HG03521 (cell line): Measurements from ENCODE around the gene RBM17.
"Not testable (repeated sequence)": the region's sequence is repeated elsewhere in the genome, so short reads cannot be mapped to it uniquely, and the experiment has no call there.

Experiments used
- ATAC-seq: cut with Tn5 transposase; IDR thresholded peaks from one replicate; pipeline ENCODE4 v1.9.1; 2021; ENCODE audit warnings: mild to moderate bottlenecking, moderate library complexity; ENCODE audit not compliant: unreplicated experiment

The RBM17 gene, protein sequence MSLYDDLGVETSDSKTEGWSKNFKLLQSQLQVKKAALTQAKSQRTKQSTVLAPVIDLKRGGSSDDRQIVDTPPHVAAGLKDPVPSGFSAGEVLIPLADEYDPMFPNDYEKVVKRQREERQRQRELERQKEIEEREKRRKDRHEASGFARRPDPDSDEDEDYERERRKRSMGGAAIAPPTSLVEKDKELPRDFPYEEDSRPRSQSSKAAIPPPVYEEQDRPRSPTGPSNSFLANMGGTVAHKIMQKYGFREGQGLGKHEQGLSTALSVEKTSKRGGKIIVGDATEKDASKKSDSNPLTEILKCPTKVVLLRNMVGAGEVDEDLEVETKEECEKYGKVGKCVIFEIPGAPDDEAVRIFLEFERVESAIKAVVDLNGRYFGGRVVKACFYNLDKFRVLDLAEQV

DNA sequence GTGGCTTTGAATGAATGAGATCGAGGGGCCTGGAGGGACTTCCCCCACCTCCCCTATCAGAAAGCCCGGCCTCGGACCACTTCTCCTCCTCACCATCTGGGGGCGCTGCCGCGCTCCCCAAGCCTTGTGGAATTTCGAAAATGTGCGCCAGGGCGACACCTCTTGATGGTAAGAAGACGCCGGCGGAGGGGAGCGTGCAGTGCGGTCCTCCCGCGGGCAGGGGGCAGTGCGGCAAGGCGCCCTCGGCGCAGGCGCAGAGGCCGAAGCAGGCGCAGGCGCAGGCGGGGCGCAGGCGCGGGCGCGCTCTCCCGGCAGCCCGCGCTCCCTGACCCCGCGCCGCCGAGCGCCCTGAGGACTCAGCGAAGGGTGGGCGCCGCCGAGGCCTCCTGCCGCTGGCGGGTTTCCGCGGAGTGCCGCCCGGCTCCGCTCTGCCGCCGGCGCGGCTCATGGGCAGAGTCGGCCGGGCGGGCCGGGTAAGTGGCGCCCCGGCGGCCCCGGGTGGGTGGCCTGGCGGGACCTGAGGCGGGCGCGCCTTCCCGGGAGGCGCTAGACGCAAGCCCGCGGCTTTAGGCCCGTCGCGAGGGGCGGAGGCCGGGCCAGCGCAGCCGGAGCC lies at the start of gene RBM17:
Gene RBM17, plus strand, starts transcription at position 314 of the 613 bp plus-strand sequence. CDS start 8,032 bp downstream, outside the sequence.
- ATAC-seq = peak; percentile 88

DNA sequence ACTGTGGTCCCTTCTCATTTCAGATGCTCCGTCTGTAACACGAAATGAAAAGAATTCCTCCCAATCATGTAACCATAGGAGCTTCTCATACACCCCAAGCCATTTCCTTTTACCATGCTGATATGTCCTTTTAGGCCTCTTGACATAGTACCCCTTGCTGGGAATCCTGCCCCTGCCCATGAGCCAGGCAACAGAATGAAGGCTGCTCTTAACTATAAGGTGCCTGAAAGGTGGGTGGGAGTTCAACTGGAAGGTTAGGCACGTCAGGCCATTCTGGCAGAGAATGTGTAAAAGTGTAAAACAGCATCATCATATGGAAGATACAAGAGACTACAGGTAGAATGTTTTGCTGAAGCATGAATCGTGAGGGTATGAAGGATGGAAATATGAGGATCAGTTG lies 49.1 kb upstream of the RBM17 start:
- ATAC-seq = no peak

- ATAC-seq = no peak
These were observed 48.6 kb upstream of the RBM17 start for GRCh38 chr10:6040205-6040604.

GRCh38 chr10:6043377-6043776 lies 45.5 kb upstream of the RBM17 start:
- ATAC-seq = not testable (repeated sequence)

DNA sequence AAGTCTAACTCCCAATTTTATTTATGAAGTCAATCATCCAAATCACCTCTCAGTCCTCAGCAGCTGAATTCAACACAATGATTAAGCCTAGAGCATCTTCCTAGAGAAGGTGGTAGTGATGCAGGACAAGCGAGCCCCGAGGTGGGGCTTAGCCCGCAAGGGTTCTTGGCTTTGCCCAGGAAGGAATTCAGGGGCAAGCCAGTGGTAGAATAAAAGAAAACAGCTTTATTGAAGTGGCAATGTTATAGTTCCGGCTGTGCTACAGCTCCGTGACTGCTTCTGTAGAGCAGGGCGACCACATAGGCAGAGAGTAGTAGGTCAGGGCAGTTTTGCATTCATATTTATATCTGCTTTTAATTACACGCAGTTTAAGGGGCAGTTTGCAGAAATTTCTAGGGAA lies 44.8 kb upstream of the RBM17 start:
- no peak for ATAC-seq

DNA sequence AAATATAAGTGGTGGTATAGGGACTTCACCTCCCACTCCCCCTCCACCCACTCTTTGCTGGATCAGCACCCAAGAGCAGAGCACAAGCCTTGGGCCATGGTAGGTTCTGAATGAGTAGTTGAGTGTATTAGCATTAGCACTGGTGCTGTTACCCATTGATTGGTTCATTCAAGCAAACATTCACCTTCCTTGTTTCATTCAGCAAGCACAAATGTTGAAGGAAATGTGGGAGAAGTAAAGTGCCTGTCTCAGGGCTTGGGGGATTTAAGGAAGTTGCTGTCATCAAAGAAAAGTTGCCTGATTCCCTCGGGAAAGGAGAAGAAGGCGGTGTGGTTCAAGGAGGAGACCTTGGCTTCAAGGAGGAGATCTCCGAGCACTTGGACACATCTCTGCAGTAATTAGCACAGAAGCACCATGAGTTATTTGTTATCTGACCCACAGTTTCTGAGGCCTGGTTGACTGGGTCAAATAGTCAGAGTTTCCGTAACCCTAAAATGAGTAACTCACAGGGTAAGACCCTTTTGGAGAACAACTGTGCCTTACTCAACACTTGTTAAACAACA lies 44.0 kb upstream of the RBM17 start:
- ATAC-seq = no peak

DNA sequence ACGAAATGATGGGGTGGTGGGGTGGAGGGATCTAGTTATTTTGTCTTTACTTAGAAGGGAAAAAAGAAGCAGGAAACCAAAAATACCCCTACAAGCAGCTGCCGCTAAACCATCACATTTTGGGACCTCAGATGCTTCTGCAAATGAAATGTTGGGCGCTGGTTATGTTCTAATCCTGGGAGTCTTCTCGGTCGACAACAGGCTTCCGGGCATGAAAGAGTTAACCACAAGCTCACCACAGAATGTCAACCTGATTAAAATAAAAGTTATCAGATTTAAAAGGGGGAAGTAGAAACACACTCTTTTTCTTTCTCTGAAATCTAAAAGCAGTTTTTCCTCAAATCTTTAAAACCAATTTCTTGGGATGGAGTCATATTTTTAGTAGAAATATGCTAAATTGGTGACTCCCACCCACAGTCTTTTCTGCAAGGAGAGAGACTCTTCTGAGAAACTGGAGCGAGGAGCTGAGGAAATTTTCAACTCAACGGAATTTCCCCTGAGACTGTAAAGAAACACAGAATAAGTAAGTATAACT lies 43.5 kb upstream of the RBM17 start:
- no peak for ATAC-seq

DNA sequence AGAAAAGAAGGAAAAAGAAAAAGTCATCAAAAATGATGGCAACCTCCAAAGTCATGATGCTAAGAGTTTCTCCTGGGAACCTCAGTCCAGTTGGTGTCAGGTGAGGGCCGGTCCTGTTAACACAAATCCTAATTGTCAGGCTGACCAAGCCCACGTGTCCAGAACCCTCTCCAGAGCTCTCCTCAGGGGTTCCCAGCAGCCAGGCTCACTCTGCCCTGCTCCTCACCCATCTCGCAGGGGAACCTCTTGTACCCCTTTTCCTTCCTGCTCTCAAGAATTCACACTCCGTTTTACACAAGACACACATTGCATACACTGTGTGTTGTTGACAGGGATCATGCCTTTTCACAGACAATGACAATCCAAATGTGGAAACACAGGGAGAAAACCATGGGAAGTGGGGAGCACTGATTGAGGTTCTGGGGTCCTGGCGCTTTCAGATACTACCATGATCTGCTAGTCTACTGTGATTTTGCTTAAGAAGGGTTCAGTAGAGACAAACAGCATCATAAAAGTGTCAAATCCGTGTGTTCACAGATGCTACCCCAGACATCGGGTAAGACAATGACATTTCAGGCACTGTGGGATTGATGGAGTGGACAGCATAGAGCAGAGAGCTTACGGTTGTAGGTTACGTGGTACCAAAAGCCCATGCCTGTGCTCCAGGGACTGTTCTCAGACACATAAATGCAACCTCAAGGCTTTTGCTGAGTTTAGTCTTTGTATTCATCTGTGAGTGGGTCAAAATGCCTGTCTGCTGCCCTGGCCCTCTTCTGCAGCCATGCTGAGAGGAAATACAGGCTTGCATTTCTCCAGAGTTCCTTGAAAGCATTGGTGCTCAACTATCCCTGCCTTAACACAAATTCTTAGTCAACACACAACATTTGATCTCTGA lies 42.7 kb upstream of the RBM17 start:
- ATAC-seq = no peak

- no peak for ATAC-seq
These were observed 41.8 kb upstream of the RBM17 start for GRCh38 chr10:6046773-6047611.

DNA sequence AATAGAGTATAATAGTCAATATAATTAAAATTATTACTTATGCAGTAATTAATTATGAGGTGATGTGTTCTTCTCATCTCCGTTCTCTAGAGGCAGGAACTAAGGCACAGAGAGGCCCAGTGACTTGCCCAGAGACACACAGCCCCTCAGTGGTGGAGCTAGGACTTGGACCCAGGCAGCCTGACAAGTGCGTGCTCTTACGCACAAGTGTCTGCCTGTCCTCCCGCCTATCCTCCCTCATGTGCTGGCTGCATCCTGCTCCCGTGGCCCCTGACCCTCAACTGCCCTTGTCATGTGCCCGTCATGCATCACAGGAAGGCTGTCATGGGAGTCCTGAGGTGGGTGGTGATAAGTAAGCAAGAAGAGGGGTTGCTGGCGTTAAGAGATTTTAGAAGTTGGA lies 41.0 kb upstream of the RBM17 start:
- no peak for ATAC-seq

- no peak for ATAC-seq
These were observed 40.4 kb upstream of the RBM17 start for GRCh38 chr10:6048281-6049030.

GRCh38 chr10:6049031-6049400 lies 39.8 kb upstream of the RBM17 start:
- ATAC-seq = no peak

GRCh38 chr10:6050801-6051445 lies 37.9 kb upstream of the RBM17 start:
- ATAC-seq = peak; percentile 71

DNA sequence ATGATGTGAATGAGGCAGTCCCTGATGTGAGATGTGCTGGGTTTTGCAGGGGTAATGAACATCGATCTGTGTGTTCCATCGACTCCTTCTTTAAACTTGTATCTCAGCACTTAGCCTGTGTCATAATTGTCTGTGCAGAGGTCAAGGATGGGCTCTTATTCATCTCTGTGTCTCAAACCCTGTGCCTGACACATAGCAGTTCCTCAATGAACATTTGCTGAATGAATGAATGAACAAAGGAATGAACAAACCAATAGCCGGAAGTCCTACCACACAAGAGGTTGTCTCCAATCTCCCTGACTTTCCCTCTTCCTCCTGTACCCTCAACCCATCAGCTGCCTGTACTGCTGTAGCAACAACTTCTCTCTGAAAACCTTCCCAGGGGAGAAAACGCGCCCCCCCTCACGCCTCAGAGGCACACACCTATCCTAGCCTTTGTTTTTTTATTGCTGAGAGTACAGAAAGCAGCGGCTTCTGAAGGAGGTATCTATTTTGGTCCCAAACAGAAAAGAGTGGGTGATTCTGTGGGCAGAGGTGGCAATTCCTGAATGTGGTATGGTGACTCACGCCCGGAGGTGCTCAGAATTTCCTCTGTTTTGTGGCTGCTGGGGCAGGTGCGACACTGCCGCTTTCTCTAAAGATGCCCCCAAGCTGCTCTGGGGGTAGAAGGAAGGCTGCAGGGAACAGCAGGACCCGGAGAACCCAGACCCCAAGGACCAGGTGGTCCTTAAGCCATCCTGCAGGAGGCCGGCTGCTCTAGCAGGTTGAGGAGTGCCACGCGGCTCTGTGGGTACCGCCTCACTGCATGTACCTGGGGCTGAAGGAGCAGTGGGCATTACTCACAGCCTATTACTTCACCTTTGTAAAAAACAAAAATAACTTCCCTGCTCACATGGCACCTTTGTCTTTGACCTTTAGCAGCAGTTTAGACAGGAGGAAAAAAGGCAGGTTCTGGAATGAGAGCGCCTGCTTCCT lies 36.3 kb upstream of the RBM17 start:
- ATAC-seq = no peak

GRCh38 chr10:6053303-6053702 lies 35.5 kb upstream of the RBM17 start:
- no peak for ATAC-seq

- no peak for ATAC-seq
These were observed 34.8 kb upstream of the RBM17 start for GRCh38 chr10:6053816-6054631.

- ATAC-seq = no peak
These were observed 34.0 kb upstream of the RBM17 start for GRCh38 chr10:6054884-6055283.
